GM23248 (cell line): ENCODE data around the gene KCNQ5.

Experiments used
- EZH2 ChIP-seq: fragments of 200-600 bp; sonication (generic); IDR thresholded peaks from 2 replicates; pipeline ENCODE4 v1.6.1; 2018; ENCODE audit warnings: antibody characterized with exemption, mild to moderate bottlenecking; ENCODE audit not compliant: insufficient read depth, poor library complexity, severe bottlenecking
- EZH2phosphoT487 ChIP-seq: fragments of 200-600 bp; sonication (generic); IDR thresholded peaks from 2 replicates; pipeline ENCODE4 v1.6.1; 2018; ENCODE audit warnings: antibody characterized with exemption, moderate library complexity, mild to moderate bottlenecking, low read depth; ENCODE audit not compliant: insufficient read depth

DNA sequence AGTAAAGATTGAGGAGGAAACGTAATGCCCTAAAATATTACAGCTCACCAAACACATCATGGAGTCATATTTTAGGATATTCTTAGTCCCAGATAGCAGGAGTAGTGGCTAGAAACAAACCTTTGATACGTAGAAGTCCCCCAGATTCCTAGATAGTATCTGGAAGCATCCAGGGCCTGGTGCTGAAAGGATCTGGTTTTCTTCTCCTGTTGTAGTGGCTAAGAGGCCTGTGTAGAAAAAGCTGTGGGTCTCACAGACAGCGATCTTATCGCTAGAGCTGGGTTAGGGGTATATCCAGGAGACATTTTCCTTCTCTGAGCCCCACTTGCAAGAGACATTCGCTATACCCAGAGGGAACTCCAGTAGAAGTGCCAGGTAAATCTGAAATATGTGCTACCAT is 139.9 kb downstream of the KCNQ5 start:
- TF ChIP-seq EZH2phosphoT487 (no peak), EZH2 (no peak)
